ENCODE data around the gene PXMP4.
A peak's percentile ranks its signal among the peaks of the same experiment; 100 is the strongest.
"Not testable (repeated sequence)": the region's sequence is repeated elsewhere in the genome, so short reads cannot be mapped to it uniquely, and the experiment has no call there.

PXMP4 gene

GRCh38 chr20:33719989-33720709 lies at the start of gene PXMP4:
Gene PXMP4, minus strand, starts transcription at chr20:33720310. Its CDS starts 103 bp downstream, at chr20:33720207.
- DNase-seq (ENCODE audit: low spot score) = no peak

GRCh38 chr20:33769043-33769442 lies 48.9 kb upstream of the PXMP4 start:
- no peak for DNase-seq (ENCODE audit: low spot score)

- no peak for DNase-seq (ENCODE audit: low spot score)
Measured at GRCh38 chr20:33767777-33768138, 47.6 kb upstream of the PXMP4 start.

- no peak for DNase-seq (ENCODE audit: low spot score)
Measured at GRCh38 chr20:33766686-33767085, 46.6 kb upstream of the PXMP4 start.

GRCh38 chr20:33765592-33765991 lies 45.5 kb upstream of the PXMP4 start:
- DNase-seq (ENCODE audit: low spot score) = no peak

GRCh38 chr20:33765099-33765498 lies 45.0 kb upstream of the PXMP4 start:
- no peak for DNase-seq (ENCODE audit: low spot score)

GRCh38 chr20:33761698-33762250 lies 41.7 kb upstream of the PXMP4 start:
- no peak for DNase-seq (ENCODE audit: low spot score)

GRCh38 chr20:33757458-33757857 lies 37.3 kb upstream of the PXMP4 start:
- no peak for DNase-seq (ENCODE audit: low spot score)

GRCh38 chr20:33757046-33757445 lies 36.9 kb upstream of the PXMP4 start:
- no peak for DNase-seq (ENCODE audit: low spot score)

- not testable (repeated sequence) for DNase-seq (ENCODE audit: low spot score)
Measured at GRCh38 chr20:33755936-33756490, 35.9 kb upstream of the PXMP4 start.

- DNase-seq (ENCODE audit: low spot score) = no peak
Measured at GRCh38 chr20:33753763-33754162, 33.7 kb upstream of the PXMP4 start.

GRCh38 chr20:33753143-33753542 lies 33.0 kb upstream of the PXMP4 start:
- no peak for DNase-seq (ENCODE audit: low spot score)

GRCh38 chr20:33751775-33752174 lies 31.7 kb upstream of the PXMP4 start:
- DNase-seq (ENCODE audit: low spot score) = no peak

- no peak for DNase-seq (ENCODE audit: low spot score)
Measured at GRCh38 chr20:33746325-33746998, 26.4 kb upstream of the PXMP4 start.

GRCh38 chr20:33744773-33745385 lies 24.8 kb upstream of the PXMP4 start:
- DNase-seq (ENCODE audit: low spot score) = no peak

GRCh38 chr20:33744181-33744580 lies 24.1 kb upstream of the PXMP4 start:
- no peak for DNase-seq (ENCODE audit: low spot score)

- no peak for DNase-seq (ENCODE audit: low spot score)
Measured at GRCh38 chr20:33740189-33740588, 20.1 kb upstream of the PXMP4 start.

- DNase-seq (ENCODE audit: low spot score) = no peak
Measured at GRCh38 chr20:33739493-33739892, 19.4 kb upstream of the PXMP4 start.

GRCh38 chr20:33736962-33737361 lies 16.9 kb upstream of the PXMP4 start:
- no peak for DNase-seq (ENCODE audit: low spot score)

GRCh38 chr20:33733654-33734576 lies 13.8 kb upstream of the PXMP4 start:
- peak; percentile 82 for DNase-seq (ENCODE audit: low spot score)

- DNase-seq (ENCODE audit: low spot score) = peak; percentile 62
Measured at GRCh38 chr20:33732166-33732970, 12.3 kb upstream of the PXMP4 start.

Data from LoVo (cell line).